Stimulated activated CD8-positive, alpha-beta memory T cell treated with anti-CD3 and anti-CD28 coated beads, Interleukin-15, amount 100 ng/mL, for 1 hour (primary cell): ENCODE results near the gene SETDB1.
"Not testable (repeated sequence)": the region's sequence is repeated elsewhere in the genome, so short reads cannot be mapped to it uniquely, and the experiment has no call there.

Experiments
- DNase-seq: peaks from one replicate; pipeline ENCODE4 v3.0.0-alpha.2; 2020; ENCODE audit warnings: low read depth

Gene SETDB1

DNA sequence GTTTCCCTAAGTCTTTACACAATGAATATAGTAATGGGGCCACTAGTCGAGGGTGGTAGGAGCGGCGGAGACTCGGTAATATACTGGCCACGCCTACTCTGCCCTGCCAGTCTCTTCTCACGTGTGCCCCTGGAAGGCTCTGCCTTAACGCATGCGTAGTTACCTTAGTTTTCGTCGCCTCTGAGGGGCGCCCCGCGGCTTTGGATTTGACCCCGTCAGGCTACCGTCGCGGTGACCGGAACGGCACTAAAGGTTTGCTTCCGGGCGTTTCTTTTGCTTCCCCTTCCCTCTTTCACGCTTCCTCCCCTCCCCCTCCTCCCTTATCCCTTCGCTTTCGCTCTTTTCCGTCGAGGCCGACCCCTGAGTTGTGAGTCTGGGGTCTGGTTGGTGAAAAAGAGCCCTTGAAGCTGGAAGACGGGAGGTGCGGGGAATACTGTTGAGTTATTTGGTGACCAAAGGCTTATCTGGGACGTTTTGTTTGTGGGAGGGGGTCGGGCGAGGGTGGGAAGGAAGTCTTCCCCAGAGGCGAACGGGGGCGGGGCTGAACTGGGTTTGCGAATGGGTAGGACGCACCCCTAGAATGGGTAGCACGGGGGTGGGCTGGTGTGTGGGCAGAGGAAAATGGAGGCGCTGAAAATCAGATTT lies at the start of gene SETDB1:
SETDB1 (plus strand) TSS at position 267 of the 645 bp plus-strand sequence. CDS start 1,352 bp downstream, outside the sequence.
- DNase-seq, result peak; percentile 81

DNA sequence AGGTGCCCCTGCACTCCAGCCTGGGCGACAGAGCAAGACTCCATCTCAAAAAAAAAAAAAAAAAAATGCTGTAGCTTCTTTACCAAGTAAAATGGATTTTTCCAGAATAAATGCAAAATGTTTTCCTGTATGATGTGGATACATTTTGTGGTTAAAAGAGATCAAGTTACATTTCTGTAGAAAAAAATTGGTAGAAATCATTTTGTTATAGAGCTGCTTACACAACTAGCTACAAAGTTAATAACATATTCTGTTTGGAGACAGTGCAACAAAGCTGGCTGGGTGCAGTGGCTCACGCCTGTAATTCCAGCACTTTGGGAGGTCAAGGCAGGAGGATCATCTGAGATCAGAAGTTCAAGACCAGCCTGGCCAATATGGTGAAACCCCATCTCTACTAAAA lies 47.2 kb upstream of the SETDB1 start:
- DNase-seq, result not testable (repeated sequence)

DNA sequence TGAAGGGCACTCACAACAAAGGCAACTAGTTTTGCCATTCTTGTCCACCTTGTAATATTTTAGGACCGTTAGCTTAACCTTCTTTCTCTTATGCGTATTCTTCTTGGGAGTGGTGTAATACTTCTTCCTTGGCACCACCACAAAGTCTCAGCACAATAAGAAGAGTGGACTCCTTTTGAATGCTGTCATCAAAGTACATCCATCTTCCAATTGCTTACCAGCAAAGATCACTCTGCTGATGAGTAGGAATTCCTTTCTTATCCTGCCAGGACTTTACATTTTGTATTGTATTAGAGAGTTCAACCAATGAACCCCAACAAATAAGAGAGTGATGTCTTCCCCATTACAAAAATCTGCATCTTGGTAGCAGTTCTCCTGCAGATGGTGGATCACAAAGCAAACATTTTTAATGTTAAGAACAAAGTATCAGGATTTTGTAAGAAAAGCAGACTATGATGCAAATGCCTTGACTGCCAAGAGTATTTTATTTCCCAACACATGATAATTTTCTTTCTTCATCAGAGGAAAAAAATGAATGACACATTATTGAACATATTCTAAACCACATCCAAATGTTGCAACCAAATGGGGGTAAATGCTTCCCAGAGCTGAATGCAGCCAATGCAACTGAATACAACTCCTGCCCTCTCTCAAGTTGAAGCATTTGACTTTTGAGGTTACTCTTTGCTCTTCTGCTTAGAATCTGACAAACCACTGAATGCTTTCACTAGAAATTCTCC lies 44.7 kb upstream of the SETDB1 start:
- DNase-seq, result no peak

DNA sequence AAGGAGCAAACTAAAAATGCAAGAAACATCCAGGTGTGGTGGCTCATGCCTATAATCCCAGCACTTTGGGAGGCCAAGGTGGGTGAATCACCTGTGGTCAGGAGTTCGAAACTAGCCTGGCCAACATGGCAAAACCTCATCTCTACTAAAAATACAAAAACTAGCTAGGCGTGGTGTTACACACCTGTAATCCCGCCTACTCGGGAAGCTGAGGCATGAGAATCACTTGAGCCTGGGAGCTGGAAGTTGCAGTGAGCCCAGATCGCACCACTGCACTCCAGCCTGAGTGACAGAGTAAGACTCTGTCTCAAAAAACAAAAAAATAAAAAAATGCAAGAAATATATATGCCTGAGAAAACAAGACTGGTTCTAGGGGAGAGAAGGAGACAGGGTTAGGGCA lies 43.0 kb upstream of the SETDB1 start:
- DNase-seq, result not testable (repeated sequence)

DNA sequence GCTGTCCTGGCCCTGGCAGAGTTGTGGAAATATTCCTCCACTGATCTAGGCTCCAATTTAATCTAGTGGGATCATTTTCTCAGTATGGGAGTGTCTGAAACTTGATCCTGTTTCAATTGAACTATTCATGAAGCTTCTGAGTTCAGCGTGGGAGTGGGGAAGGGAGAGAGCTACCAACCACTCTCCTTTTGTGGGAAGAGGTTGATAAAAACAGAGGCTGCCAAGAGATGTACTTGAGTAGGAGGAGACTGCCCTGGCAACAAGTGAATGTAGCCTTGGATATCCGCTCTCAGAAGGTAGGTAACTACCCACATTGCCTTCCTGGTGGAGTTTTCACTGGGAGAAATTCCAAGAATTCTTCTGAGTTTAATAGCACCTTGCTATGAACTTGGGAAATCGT lies 39.1 kb upstream of the SETDB1 start, which contains the start of gene CTXND2:
CTXND2 (plus strand) TSS at position 119 of the 400 bp plus-strand sequence. CDS start 25,179 bp downstream, outside the sequence.
- no peak for DNase-seq

DNA sequence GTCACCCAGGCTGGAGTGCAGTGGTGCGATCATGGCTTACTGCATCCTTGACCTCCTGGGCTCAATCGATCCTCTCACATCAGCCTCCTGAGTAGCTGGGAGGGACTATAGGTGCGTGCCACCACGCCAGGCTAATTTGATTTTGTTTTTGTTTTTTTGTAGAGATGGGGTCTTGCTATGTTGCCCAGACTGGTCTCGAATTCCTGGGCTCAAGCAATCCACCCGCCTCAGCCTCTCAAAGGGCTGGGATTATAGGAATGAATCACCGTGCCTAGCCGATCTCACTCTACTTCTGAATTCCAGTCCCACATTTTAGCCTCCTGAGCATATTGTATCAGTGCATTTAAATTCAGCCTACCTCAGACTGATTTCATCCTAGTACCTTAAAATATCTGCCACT lies 37.4 kb upstream of the SETDB1 start:
- no peak for DNase-seq

DNA sequence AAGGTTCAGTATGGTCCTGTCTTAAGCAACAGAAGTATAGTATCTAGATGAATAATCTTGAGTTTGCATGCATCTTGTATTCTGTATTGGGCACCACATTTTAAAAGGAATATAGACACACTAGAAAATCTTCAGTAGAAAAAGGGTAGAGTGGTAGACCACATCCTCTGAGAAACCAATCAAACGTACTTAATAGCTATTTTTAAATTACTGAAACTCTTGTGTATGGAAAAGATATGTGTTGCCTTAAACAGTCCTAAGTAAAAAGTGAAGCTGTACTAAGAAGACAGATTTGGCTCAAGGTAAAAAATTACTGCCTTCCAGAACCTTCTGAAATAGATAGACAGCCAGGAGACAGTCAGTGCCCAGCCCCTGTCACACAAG lies 36.1 kb upstream of the SETDB1 start:
- no peak for DNase-seq

DNA sequence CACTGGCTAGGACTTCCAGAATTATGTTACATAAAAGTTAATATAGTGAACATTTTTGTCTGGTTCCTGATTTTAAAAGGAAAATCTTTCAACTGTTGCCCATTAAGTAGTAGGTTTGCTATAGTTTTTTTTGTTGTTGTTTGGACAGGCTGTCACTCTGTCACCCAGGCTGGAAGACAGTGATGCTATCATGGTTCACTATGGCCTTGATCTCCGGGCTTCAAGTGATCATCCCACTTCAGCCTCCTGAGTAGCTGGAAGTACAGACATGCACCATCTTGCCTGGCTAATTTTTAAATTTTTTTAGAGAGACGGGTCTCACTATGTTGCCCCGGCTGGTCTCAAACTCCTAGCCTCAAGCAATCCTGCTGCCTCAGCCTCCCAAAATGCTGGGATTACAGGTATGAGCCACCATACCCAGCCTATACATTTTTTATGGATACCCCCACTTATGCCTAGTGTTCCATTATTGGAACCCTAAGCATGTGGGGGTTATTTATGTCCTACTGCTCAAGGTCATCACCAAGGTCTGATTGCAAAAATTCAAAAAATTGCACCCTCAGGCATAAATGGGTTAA lies 32.7 kb upstream of the SETDB1 start:
- no peak for DNase-seq

DNA sequence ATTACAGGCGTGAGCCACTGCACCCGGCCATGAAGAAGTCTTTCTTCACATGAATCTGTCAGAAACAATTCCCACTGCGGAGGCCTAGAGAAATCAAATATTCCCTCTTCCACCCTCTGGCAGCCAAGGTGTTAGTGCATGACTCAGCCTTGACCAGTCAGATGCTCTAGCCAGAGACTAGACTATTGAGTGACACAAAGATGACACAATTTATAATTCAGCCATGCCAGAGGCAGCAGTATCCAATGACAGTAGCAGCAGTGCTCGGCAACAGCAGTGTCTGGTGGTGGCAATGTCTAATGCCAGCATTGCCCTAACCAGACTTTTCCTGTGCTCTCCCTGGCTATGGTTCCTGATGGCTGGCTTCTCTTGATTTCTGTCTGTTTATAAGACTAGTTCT lies 30.5 kb upstream of the SETDB1 start:
- no peak for DNase-seq

DNA sequence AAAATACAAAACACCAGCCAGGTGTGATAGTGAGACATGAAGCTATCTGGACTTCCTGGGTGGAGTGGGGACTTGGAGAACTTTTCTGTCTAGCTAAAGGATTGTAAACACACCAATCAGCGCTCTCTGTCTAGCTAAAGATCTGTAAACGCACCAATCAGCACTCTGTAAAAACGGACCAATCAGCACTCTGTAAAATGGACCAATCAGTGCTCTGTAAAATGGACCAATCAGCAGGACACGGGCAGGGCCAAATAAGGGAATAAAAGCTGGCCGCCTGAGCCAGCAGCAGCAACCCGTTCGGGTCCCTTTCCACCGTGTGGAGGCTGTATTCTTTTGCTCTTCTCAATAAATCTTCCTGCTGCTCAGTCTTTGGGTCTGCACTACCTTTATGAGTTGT lies 26.4 kb upstream of the SETDB1 start:
- not testable (repeated sequence) for DNase-seq

DNA sequence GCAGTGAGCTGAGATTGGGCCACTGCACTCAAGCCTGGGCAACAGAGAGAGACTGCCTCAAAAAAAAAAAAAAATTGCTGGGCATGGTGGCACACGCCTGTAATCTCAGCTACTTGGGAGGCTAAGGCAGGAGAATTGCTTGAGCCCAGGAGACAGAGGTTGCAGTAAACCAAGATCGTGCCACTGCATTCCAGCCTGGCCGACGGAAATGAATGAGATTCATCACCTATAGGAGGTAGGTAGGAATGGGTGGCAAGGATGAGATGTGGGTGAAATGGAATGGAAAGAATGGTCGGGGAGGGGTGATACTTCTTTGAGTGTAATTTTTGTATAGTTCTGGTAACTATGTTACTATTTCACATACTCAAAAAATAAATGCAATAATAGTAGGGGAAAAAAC lies 23.8 kb upstream of the SETDB1 start:
- DNase-seq, result no peak

DNA sequence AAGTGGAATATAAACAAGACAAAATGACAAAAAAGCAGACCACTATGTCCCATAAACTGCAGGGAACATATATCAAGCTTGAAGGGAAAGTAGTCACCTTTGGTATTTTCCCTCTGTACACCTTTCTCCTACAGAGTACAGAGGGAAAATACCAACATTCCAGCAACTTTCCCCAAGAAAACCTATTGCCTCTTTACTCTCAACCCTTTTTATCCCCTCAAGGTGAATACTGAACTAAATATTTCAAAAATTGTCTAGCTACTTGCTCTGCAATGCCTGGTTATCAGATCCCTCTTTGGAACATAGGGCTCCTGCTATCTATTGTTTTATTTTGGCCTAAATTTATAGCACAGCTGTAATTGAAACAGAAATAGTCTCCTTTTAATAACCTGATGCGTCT lies 23.4 kb upstream of the SETDB1 start:
- DNase-seq, result no peak

DNA sequence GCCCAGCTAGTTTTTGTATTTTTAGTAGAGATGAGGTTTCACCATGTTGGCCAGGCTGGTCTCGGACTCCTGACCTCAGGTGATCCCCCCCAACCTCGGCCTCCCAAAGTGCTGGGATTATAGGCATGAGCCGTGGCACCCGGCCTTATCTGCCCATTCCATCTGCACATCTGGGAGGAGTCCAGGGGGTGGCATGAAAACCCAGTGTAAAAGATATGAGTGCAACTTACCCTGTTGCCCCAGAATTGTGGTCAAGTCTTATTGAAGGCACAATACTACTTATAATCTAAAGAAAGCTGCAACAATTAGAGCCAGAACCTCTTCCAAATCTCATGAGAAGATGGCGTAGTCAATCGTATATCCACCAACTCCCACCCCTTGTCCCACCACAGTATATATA lies 20.9 kb upstream of the SETDB1 start:
- no peak for DNase-seq

DNA sequence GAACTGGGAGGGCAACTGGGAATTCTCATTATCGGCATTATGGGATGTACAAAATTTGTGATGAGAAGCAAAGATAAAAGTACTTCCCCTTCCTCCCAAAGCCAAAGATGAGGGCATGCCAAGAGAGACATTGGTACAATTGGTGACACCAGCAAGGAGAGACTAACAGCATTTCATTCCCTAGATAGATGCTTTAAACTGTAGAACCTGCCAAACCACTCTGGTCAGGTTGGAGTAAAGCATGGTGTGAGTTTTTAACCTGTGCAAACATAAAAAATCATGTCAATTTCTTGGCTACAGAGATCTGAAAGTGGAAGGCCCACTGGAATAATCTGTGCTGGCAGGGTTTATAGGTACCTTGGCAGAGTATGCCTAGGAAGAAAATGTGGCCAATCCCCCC lies 19.8 kb upstream of the SETDB1 start:
- no peak for DNase-seq

DNA sequence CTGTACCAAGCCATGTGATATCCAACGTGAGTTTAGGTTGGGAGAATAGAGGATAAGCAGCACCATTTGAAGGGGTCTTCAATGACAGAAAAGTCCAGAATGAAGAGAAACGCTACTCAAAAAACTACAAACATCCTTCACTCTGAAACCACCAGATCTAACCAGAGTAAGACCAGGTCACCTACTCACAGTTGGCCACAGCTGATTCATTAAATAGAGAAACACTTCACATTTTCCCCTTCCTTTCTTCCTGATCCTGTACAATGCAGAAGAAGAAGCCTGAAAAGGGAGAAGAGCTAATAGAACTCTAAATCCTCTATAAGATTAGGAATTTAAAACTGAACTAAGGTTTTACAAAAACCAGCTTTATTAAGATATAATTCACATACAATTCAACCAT lies 19.4 kb upstream of the SETDB1 start:
- DNase-seq, result no peak

DNA sequence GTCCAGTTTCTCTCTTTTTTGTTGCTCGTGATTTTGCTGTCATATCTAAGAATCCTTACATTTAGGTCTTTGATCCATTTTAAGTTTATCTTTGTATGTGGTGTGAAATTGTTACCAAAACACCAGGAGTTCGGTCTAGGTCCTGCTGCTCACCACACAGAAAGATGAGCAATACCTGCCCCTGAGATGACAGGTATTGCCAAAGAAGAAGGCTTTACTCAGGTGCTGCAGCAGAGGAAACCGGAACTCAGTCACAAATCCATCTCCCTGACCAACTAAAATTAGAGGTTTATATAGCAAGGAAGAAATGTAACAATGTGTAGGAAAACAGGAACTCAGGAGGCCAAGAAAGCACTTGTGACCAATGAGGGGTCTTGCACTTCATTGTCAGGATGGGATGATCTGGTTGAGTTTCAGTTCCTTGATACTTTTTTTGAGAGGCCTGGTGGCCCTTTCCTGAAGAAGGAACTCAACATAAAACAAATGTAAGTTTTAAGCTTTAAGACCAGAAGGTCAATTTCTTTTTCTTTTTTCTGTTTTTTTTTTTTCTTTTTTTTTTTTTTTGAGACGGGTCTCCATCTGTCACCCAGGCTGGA lies 16.5 kb upstream of the SETDB1 start:
- no peak for DNase-seq

DNA sequence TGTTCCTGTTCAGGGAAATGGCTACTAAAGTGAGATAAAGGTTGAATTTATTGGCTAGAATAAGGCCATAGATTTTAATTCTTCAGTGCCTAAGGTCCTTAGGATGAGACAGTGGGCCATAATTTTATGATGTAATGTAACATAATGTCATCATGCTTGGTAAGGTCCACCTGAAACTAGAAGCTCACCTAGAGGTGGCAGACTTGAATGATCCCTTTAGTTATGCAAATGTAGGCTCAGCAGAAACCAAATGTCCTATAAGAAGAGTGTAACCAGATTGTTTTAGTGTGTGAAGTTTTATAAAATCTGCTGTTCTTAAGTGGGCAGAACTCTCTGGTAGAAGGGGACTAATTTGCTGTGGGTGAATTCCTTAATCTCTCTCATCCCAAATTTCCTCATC lies 13.5 kb upstream of the SETDB1 start:
- no peak for DNase-seq

DNA sequence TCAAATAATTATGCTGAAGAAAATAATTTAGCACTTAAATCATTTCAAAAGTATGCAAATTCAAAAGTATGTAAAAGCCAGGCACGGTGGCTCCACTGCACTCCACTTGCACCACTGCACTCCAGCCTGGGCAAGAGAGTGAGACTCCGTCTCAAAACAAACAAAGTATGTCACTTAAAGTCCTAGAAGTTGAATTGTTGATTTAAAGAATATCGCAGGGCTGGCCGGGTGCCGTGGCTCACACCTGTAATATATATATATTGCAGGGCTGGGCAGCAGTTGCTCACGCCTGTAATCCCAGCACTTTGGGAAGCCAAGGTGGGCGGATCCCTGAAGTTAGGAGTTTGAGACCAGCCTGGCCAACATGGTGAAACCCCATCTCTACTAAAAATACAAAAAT lies 8.8 kb upstream of the SETDB1 start:
- DNase-seq, result no peak

DNA sequence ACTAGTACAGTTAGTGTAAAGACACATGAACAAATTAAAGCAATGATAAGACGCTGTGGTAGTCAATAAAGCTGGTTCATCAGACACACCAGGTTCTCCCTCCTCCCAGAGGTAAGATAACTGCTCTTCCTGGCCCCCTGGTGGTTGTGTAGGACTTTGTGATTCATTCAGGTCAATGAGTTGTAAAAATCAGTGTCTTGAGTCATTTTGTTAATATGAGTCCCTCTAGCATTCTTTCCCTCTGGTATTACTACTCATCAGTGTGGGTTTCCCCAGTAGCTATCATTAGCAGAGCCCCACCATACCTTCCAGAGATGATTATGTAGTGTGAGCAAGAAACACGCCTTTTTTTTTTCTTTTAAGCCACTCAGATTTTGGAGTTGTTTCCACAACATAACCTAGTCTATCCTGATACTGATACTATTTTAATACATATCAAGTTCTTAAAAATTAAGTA lies 3.6 kb upstream of the SETDB1 start:
- peak; percentile 62 for DNase-seq

DNA sequence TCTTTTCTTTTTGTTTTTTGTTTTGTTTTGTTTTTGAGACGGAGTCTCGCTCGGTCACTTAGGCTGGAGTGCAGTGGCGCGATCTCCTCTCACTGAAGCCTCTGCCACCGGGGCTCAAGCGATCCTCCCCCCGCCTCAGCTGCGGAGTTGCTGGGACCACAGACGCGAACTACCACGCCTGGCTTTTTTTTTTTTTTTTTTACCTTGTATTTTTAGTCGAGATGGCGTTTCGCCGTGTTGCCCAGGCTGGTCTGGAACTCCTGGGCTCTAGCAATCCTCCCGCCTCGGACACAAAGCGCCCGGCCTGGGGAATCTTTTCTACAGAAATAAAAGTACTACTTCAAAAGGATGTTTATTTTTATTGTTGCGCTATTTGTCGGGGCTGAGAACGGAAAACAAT lies 1.1 kb upstream of the SETDB1 start:
- DNase-seq, result no peak

DNA sequence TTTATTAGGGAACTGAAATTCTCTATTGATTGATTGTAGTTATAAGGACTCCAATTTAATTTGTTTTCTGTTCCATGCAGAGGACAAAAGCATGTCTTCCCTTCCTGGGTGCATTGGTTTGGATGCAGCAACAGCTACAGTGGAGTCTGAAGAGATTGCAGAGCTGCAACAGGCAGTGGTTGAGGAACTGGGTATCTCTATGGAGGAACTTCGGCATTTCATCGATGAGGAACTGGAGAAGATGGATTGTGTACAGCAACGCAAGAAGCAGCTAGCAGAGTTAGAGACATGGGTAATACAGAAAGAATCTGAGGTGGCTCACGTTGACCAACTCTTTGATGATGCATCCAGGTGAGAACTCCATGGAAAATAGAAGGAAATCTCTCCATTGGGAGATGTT lies 1.5 kb downstream of the SETDB1 start:
- no peak for DNase-seq

DNA sequence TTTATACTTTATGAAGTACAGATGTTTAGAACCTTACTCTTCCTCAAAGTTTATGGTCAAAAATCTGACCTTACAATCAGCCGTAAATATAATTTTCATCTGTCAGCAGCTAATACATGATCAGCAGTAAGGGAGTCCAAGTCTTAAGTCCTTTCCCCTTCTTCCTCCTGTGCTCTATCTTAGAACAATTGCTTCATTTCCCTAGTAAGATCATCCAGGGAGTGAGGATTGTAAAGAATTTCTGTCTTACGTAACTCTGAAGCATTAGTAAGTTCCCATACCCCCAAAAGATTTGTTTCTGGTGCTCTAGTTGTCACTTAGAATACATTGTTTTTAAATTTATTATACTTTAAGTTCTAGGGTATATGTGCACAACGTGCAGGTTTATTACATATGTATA lies 2.1 kb downstream of the SETDB1 start:
- DNase-seq, result no peak

DNA sequence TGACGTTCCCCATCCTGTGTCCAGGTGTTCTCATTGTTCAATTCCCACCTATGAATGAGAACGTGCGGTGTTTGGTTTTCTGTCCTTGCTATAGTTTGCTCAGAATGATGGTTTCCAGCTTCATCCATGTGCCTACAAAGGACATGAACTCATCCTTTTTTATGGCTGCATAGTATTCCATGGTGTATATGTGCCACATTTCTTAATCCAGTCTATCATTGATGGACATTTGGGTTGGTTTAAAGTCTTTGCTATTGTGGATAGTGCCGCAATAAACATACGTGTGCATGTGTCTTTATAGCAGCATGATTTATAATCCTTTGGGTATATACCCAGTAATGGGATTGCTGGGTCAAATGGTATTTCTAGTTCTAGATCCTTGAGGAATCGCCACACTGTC lies 2.6 kb downstream of the SETDB1 start:
- DNase-seq, result not testable (repeated sequence)
